Measurements from ENCODE around the gene F11.
"Not testable (repeated sequence)": the region's sequence is repeated elsewhere in the genome, so short reads cannot be mapped to it uniquely, and the experiment has no call there.

The F11 gene

GRCh38 chr4:186240848-186241491, 25.0 kb upstream of the F11 start:
- no peak for TF ChIP-seq CTCF (IDR thresholded peaks at IDR 0.05; ENCODE audit: control insufficient read depth, insufficient read depth, low read depth, low read length, missing control alignments)
- DNase-seq (ENCODE audit: low read depth) = no peak
- no peak overlapping the region for H3K4me3 ChIP-seq (ENCODE audit: control insufficient read depth, low read depth, low read length)

- no peak overlapping the region for H3K4me3 ChIP-seq (ENCODE audit: control insufficient read depth, low read depth, low read length)
- no peak for TF ChIP-seq CTCF (IDR thresholded peaks at IDR 0.05; ENCODE audit: control insufficient read depth, insufficient read depth, low read depth, low read length, missing control alignments)
- DNase-seq (ENCODE audit: low read depth) = no peak
These were observed 24.4 kb upstream of the F11 start for GRCh38 chr4:186241616-186242015.

- not testable (repeated sequence) for H3K4me3 ChIP-seq (ENCODE audit: control insufficient read depth, low read depth, low read length)
These were observed 24.0 kb upstream of the F11 start for GRCh38 chr4:186242031-186242430.

GRCh38 chr4:186243331-186243730, 22.7 kb upstream of the F11 start:
- H3K4me3 ChIP-seq (ENCODE audit: control insufficient read depth, low read depth, low read length) = no peak overlapping the region

More at GRCh38 chr4:186242031-186242430, 24.0 kb upstream of the F11 start:
- DNase-seq (ENCODE audit: low read depth) = not testable (repeated sequence)

GRCh38 chr4:186244835-186245234, 21.2 kb upstream of the F11 start:
- no peak overlapping the region for H3K4me3 ChIP-seq (ENCODE audit: control insufficient read depth, low read depth, low read length)
- DNase-seq (ENCODE audit: low read depth) = no peak
- TF ChIP-seq CTCF (IDR thresholded peaks at IDR 0.05; ENCODE audit: control insufficient read depth, insufficient read depth, low read depth, low read length, missing control alignments) = no peak

More at GRCh38 chr4:186243331-186243730, 22.7 kb upstream of the F11 start:
- DNase-seq (ENCODE audit: low read depth) = no peak
- no peak for TF ChIP-seq CTCF (IDR thresholded peaks at IDR 0.05; ENCODE audit: control insufficient read depth, insufficient read depth, low read depth, low read length, missing control alignments)

- not testable (repeated sequence) for DNase-seq (ENCODE audit: low read depth); H3K4me3 ChIP-seq (ENCODE audit: control insufficient read depth, low read depth, low read length)
These were observed 18.8 kb upstream of the F11 start for GRCh38 chr4:186247062-186247752.

- TF ChIP-seq CTCF (IDR thresholded peaks at IDR 0.05; ENCODE audit: control insufficient read depth, insufficient read depth, low read depth, low read length, missing control alignments) = no peak
- no peak overlapping the region for H3K4me3 ChIP-seq (ENCODE audit: control insufficient read depth, low read depth, low read length)
- no peak for DNase-seq (ENCODE audit: low read depth)
These were observed 17.3 kb upstream of the F11 start for GRCh38 chr4:186248643-186249042.
